ENCODE results near the gene BUB3. TPM values are rescaled to one million over a fixed set of nuclear protein-coding genes. Genes with fewer than 3 reads are reported as not detected.

The BUB3 gene
- total and polyA plus RNA-seq, 2 of the 8 experiments (the other 6 are each of a cell fraction or from before 2014, with no cell fraction given), result 183 to 207 TPM

DNA sequence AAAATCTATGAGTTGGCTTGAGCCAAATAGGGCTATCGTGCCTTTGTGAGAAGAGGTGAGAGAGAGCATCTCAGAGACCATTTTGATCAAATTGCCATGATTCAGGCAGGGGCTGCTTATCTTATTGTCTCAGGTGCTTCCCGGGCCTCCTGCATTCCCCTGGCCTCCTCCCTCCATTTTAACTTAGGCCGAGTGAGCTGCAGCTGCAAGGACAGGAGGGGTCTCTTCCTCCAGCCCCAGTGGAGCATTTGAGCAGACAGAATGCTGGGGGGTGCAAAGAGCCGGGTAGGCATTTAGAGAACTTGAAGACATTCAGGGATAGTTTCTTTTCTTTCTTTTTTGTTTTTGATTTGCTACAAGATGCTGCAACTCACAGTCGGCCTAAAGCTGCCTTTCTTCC lies 59.0 kb downstream of the BUB3 start:
- H4K8ac ChIP-seq (ENCODE audit: extremely low read depth, insufficient read depth, low read length), result no peak overlapping the region
- no peaks in the 10 kb centered on the region for H3K27me3 ChIP-seq (replicated peaks in 1 of 4; ENCODE audit: control insufficient read depth in 3 of 4, extremely low read depth in 1 of 4, insufficient read depth in 3 of 4, low read length in 3 of 4)
- H3K18ac ChIP-seq (ENCODE audit: extremely low read depth, low read length), result no peak overlapping the region
- H2BK20ac ChIP-seq (ENCODE audit: low read length), result no peak overlapping the region
- no peak overlapping the region for H2AK5ac ChIP-seq (ENCODE audit: low read depth, low read length)
- no peak for TF ChIP-seq SRF (IDR thresholded peaks at IDR 0.05; ENCODE audit: low read depth, low read length)
- peak; percentile 48; the same call in 1 of the 2 replicates for TF ChIP-seq YY1 (IDR thresholded peaks at IDR 0.05; ENCODE audit: low read depth, low read length)
- H3K79me2 ChIP-seq (ENCODE audit: control insufficient read depth in 1 of 2, insufficient read depth in 2 of 2, low read length in 2 of 2), result no peaks in the 10 kb centered on the region
- H3K27ac ChIP-seq (ENCODE audit: low read depth, low read length), result no peak overlapping the region
- no peak overlapping the region for H3K14ac ChIP-seq (ENCODE audit: insufficient read length)
- no peak overlapping the region for H3K4ac ChIP-seq (replicated peaks; ENCODE audit: insufficient read length, low read depth, low read length)
- POLR2A ChIA-PET (ENCODE audit: partially characterized antibody), result interaction anchor here (0.7 to 1.1 kb wide), 2 partner anchors 63 to 88 kb away, joined by 3 read pairs; no protein-coding TSS in a partner anchor
- DNase-seq (ENCODE audit: low read depth in 1 of 2, low spot score in 2 of 2) (peak in 1 of 2 experiments; percentile 46), FAIRE-seq (no peak)
- H3K4me1 ChIP-seq (replicated peaks in 1 of 4; ENCODE audit: control insufficient read depth in 3 of 4, insufficient read depth in 4 of 4, low read length in 3 of 4), result no peaks in the 10 kb centered on the region; a peak in 1 of 7 replicates
- no peaks in the 10 kb centered on the region for H3K79me1 ChIP-seq (ENCODE audit: low read depth, low read length)
- no peak overlapping the region for H2BK15ac ChIP-seq (ENCODE audit: low read length)
- H2BK12ac ChIP-seq (ENCODE audit: low read depth, low read length), result no peak overlapping the region
- 68% methylated on average over 5 of the region's 5 CpGs; no CpG with 5 or more reads in 1 of the 2 experiments for WGBS, 2 experiments (ENCODE audit: extremely low coverage in 1 of 2, insufficient coverage in 1 of 2, insufficient read length in 1 of 2, insufficient replicate concordance in 2 of 2, low coverage in 1 of 2, low lambda C conversion rate in 2 of 2, missing lambda C conversion rate in 1 of 2)
- H4K91ac ChIP-seq (replicated peaks; ENCODE audit: insufficient read length, low read length), result no peak overlapping the region
- no peak overlapping the region for H3K56ac ChIP-seq (replicated peaks; ENCODE audit: insufficient read length, low read depth, low read length)
- H3K23me2 ChIP-seq (ENCODE audit: low read depth, low read length), result no peaks in the 10 kb centered on the region
- no peak overlapping the region for H3K4me3 ChIP-seq (ENCODE audit: extremely low read depth in 1 of 4, insufficient read depth in 2 of 4, low read depth in 3 of 4, low read length in 4 of 4)
- CTCF ChIA-PET (ENCODE audit: partially characterized antibody), result interaction anchor here (1.1 to 1.4 kb wide), 2 partner anchors 19 to 345 kb away, joined by 3 read pairs; no protein-coding TSS in a partner anchor
- no peak overlapping the region for H4K5ac ChIP-seq (ENCODE audit: insufficient read length, low read depth, low read length)
- H4K20me1 ChIP-seq (replicated peaks in 1 of 2; ENCODE audit: control insufficient read depth in 1 of 2, insufficient read depth in 2 of 2, low read length in 2 of 2), result no peaks in the 10 kb centered on the region
- H2AFZ ChIP-seq (ENCODE audit: low read length), result 0 out of 2 replicates have a peak overlapping the region, but pooled peaks have one; percentile 4
- no peaks in the 10 kb centered on the region for H3K9me3 ChIP-seq (ENCODE audit: insufficient read depth in 2 of 2, low read depth in 1 of 2, low read length in 1 of 2)
- H3K36me3 ChIP-seq (ENCODE audit: control insufficient read depth in 2 of 4, insufficient read depth in 4 of 4, low read length in 3 of 4), result no peaks in the 10 kb centered on the region
- H2BK5ac ChIP-seq (ENCODE audit: low read depth, low read length), result no peak overlapping the region
- H3K9ac ChIP-seq (replicated peaks in 1 of 4; ENCODE audit: extremely low read depth in 1 of 4, low read depth in 3 of 4, low read length in 3 of 4), result no peak overlapping the region
- H2BK120ac ChIP-seq (replicated peaks; ENCODE audit: low read depth, low read length), result no peak overlapping the region
- no peak overlapping the region for H3K4me2 ChIP-seq (ENCODE audit: insufficient read depth in 1 of 2, low read depth in 2 of 2, low read length in 2 of 2)
- H3K23ac ChIP-seq (ENCODE audit: insufficient read length), result no peak overlapping the region

Other genes with a start within 250 kb of the BUB3 start
- not detected in 2 replicates for gene FAM24A, start 243.8 kb upstream of the BUB3 start, total RNA-seq (2021; fragmentation: NEBNext Ultra II Directional; extraction: Animal tissue kit (Norgen Biotek cat#: 25700))
- gene FAM24A, start 243.8 kb upstream of the BUB3 start, polyA plus RNA-seq (2011; rRNA removed), result not detected in 2 replicates
- gene C10orf88, start 200.2 kb upstream of the BUB3 start, total RNA-seq (2021; fragmentation: NEBNext Ultra II Directional; extraction: Animal tissue kit (Norgen Biotek cat#: 25700)), result 8.1 and 11.0 TPM in 2 replicates
- gene C10orf88, start 200.2 kb upstream of the BUB3 start, polyA plus RNA-seq (2011; rRNA removed), result 1.4 and 3.2 TPM in 2 replicates
- 4.3 and 6.6 TPM in 2 replicates for gene PSTK, start 174.0 kb upstream of the BUB3 start, total RNA-seq (2021; fragmentation: NEBNext Ultra II Directional; extraction: Animal tissue kit (Norgen Biotek cat#: 25700))
- gene PSTK, start 174.0 kb upstream of the BUB3 start, polyA plus RNA-seq (2011; rRNA removed), result 3.8 and 4.4 TPM in 2 replicates
- 15.3 and 15.7 TPM in 2 replicates for gene IKZF5, start 145.6 kb upstream of the BUB3 start, total RNA-seq (2021; fragmentation: NEBNext Ultra II Directional; extraction: Animal tissue kit (Norgen Biotek cat#: 25700))
- 3.8 and 5.2 TPM in 2 replicates for gene IKZF5, start 145.6 kb upstream of the BUB3 start, polyA plus RNA-seq (2011; rRNA removed)
- 11.2 and 12.4 TPM in 2 replicates for gene ACADSB, start 145.4 kb upstream of the BUB3 start, total RNA-seq (2021; fragmentation: NEBNext Ultra II Directional; extraction: Animal tissue kit (Norgen Biotek cat#: 25700))
- gene ACADSB, start 145.4 kb upstream of the BUB3 start, polyA plus RNA-seq (2011; rRNA removed), result 3.3 and 5.6 TPM in 2 replicates
- gene HMX3, start 18.4 kb upstream of the BUB3 start, total RNA-seq (2021; fragmentation: NEBNext Ultra II Directional; extraction: Animal tissue kit (Norgen Biotek cat#: 25700)), result 0.27 TPM in 1 of 2 replicates, not detected in the other
- gene HMX3, start 18.4 kb upstream of the BUB3 start, polyA plus RNA-seq (2011; rRNA removed), result 0.05 and 0.25 TPM in 2 replicates
- gene HMX2, start 6.3 kb upstream of the BUB3 start, total RNA-seq (2021; fragmentation: NEBNext Ultra II Directional; extraction: Animal tissue kit (Norgen Biotek cat#: 25700)), result 1.3 and 2.0 TPM in 2 replicates
- 2.2 and 2.7 TPM in 2 replicates for gene HMX2, start 6.3 kb upstream of the BUB3 start, polyA plus RNA-seq (2011; rRNA removed)

All from H1 (cell line).